ENCODE measurements around the gene RNFT2.

RNFT2 gene

GRCh38 chr12:116697716-116698115 lies 40.4 kb upstream of the RNFT2 start:
- H3K9ac ChIP-seq (ENCODE audit: low read length) = no peak overlapping the region
- no peak for DNase-seq (ENCODE audit: low read depth)
- peaks cover 27% of the 10 kb centered on the region for H3K27me3 ChIP-seq (replicated peaks; ENCODE audit: control insufficient read depth, insufficient read depth, low read length)
- H3K4me3 ChIP-seq (ENCODE audit: low read length) = no peak overlapping the region
- no peaks in the 10 kb centered on the region for H3K36me3 ChIP-seq (ENCODE audit: control insufficient read depth, insufficient read depth, low read length, severe bottlenecking)
- no peaks in the 10 kb centered on the region for H3K9me3 ChIP-seq (ENCODE audit: control insufficient read depth, low read length)
- H3K4me1 ChIP-seq (ENCODE audit: control insufficient read depth, insufficient read depth, low read length) = peaks cover 7% of the 10 kb centered on the region

DNA sequence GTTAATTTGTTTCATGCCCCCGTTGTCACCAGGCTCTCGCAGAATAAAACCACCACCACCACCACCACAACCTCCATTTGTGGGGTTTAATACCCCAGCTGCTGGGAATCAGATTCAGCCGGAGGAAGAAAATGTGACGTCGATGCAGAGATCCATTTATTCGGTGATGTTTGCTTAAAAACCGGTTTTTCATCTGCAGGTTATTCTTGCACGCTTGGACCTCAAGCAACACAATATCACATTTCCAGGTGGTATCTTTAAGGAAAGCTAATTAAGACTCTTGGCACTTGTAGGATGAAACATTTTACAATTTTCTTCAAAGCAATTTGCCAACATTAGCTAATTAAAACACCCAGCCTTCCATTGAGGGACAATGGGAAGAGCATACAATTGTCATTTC lies 40.0 kb upstream of the RNFT2 start:
- H3K9ac ChIP-seq (ENCODE audit: low read length) = no peak overlapping the region
- H3K36me3 ChIP-seq (ENCODE audit: control insufficient read depth, insufficient read depth, low read length, severe bottlenecking) = no peaks in the 10 kb centered on the region
- H3K9me3 ChIP-seq (ENCODE audit: control insufficient read depth, low read length) = no peaks in the 10 kb centered on the region
- H3K4me3 ChIP-seq (ENCODE audit: low read length) = no peak overlapping the region
- H3K4me1 ChIP-seq (ENCODE audit: control insufficient read depth, insufficient read depth, low read length) = peaks cover 7% of the 10 kb centered on the region
- no peak for DNase-seq (ENCODE audit: low read depth)
- H3K27me3 ChIP-seq (replicated peaks; ENCODE audit: control insufficient read depth, insufficient read depth, low read length) = peaks cover 23% of the 10 kb centered on the region

GRCh38 chr12:116698554-116699075 lies 39.5 kb upstream of the RNFT2 start:
- H3K4me3 ChIP-seq (ENCODE audit: low read length) = no peak overlapping the region
- H3K27me3 ChIP-seq (replicated peaks; ENCODE audit: control insufficient read depth, insufficient read depth, low read length) = peaks cover 18% of the 10 kb centered on the region
- H3K9me3 ChIP-seq (ENCODE audit: control insufficient read depth, low read length) = no peaks in the 10 kb centered on the region
- H3K9ac ChIP-seq (ENCODE audit: low read length) = no peak overlapping the region
- peaks cover 2% of the 10 kb centered on the region for H3K4me1 ChIP-seq (ENCODE audit: control insufficient read depth, insufficient read depth, low read length)
- H3K36me3 ChIP-seq (ENCODE audit: control insufficient read depth, insufficient read depth, low read length, severe bottlenecking) = no peaks in the 10 kb centered on the region
- no peak for DNase-seq (ENCODE audit: low read depth)

DNA sequence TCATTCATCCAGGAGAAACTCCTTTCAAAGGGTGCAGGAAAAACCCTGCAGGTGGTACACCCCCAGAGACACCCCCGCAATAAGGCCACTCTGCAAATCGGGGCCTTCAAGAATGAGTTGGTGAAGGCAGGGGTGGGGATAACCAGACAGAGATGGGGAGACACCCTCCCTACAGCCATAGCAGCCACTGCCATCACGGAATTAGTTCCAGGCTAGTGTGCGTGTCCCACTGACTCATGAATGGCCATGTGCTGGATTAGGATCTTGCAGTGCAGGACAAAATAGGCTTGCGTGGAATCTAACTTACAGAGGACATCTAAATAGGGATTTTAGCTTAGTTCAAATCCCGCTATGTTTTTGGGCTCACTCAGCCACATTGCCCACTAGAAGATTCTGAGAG lies 38.0 kb upstream of the RNFT2 start:
- no peak overlapping the region for H3K9ac ChIP-seq (ENCODE audit: low read length)
- no peak overlapping the region for H3K4me3 ChIP-seq (ENCODE audit: low read length)
- peaks cover 4% of the 10 kb centered on the region for H3K27me3 ChIP-seq (replicated peaks; ENCODE audit: control insufficient read depth, insufficient read depth, low read length)
- H3K36me3 ChIP-seq (ENCODE audit: control insufficient read depth, insufficient read depth, low read length, severe bottlenecking) = no peaks in the 10 kb centered on the region
- H3K4me1 ChIP-seq (ENCODE audit: control insufficient read depth, insufficient read depth, low read length) = no peaks in the 10 kb centered on the region
- no peak for DNase-seq (ENCODE audit: low read depth)
- H3K9me3 ChIP-seq (ENCODE audit: control insufficient read depth, low read length) = no peaks in the 10 kb centered on the region

- no peak for DNase-seq (ENCODE audit: low read depth)
- no peak overlapping the region for H3K9ac ChIP-seq (ENCODE audit: low read length)
- H3K4me1 ChIP-seq (ENCODE audit: control insufficient read depth, insufficient read depth, low read length) = no peaks in the 10 kb centered on the region
- H3K4me3 ChIP-seq (ENCODE audit: low read length) = no peak overlapping the region
- no peaks in the 10 kb centered on the region for H3K9me3 ChIP-seq (ENCODE audit: control insufficient read depth, low read length)
- H3K27me3 ChIP-seq (replicated peaks; ENCODE audit: control insufficient read depth, insufficient read depth, low read length) = no peaks in the 10 kb centered on the region
- H3K36me3 ChIP-seq (ENCODE audit: control insufficient read depth, insufficient read depth, low read length, severe bottlenecking) = no peaks in the 10 kb centered on the region
Observed at GRCh38 chr12:116701432-116701831, 36.7 kb upstream of the RNFT2 start.

DNA sequence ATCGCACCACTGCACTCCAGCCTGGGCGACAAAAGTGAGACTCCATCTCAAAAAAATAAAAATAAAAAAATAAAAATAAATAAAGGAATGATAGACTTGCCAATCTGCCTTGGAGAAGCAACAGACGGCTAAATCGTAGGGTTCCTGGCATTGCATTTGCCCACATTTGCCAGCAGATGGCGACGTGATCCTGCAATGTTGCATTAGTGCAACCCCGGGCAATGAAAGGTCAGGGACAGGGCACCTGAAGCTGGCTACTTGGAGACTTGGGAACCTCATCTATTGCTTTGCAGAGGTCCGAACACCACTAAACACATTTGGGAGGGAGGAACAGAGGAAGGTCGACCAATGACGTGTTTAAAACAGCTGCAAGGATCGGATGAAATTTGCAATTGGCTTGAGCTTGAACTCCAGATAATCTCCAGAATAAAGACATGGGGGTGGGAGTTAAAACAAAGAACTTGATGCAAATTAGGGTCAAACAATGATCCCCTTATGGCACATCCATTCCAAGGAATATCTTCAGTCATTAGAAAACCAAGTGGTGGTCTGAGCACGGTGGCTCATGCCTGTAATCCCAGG lies 34.8 kb upstream of the RNFT2 start:
- Histone ChIP-seq H3K9me3 (ENCODE audit: control insufficient read depth, low read length) (no peaks in the 10 kb centered on the region), H3K36me3 (ENCODE audit: control insufficient read depth, insufficient read depth, low read length, severe bottlenecking) (no peaks in the 10 kb centered on the region), H3K4me3 (ENCODE audit: low read length) (no peak overlapping the region), H3K4me1 (ENCODE audit: control insufficient read depth, insufficient read depth, low read length) (no peaks in the 10 kb centered on the region), H3K27me3 (replicated peaks; ENCODE audit: control insufficient read depth, insufficient read depth, low read length) (no peaks in the 10 kb centered on the region), H3K9ac (ENCODE audit: low read length) (no peak overlapping the region)
- peak; percentile 87 for DNase-seq (ENCODE audit: low read depth)

DNA sequence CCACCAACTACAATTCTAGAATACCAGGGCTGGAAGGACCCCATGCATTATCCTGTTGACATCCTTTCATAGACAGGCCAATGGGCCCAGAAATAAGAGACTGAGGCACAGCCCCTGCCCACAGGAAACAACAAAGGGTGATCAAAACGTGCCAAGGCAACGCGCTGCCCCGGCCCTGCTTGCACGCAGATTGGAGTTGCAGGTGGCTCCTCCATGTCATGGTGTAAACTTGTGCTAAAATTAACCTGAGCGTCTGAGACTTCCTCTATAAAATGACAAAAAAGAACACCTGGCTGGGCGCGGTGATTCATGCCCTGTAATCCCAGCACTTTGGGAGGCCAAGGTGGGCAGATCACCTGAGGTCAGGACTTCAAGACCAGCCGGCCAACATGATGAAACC lies 30.4 kb upstream of the RNFT2 start:
- no peaks in the 10 kb centered on the region for H3K36me3 ChIP-seq (ENCODE audit: control insufficient read depth, insufficient read depth, low read length, severe bottlenecking)
- no peak for DNase-seq (ENCODE audit: low read depth)
- peaks cover 10% of the 10 kb centered on the region for H3K27me3 ChIP-seq (replicated peaks; ENCODE audit: control insufficient read depth, insufficient read depth, low read length)
- no peaks in the 10 kb centered on the region for H3K9me3 ChIP-seq (ENCODE audit: control insufficient read depth, low read length)
- H3K9ac ChIP-seq (ENCODE audit: low read length) = no peak overlapping the region
- H3K4me3 ChIP-seq (ENCODE audit: low read length) = no peak overlapping the region
- H3K4me1 ChIP-seq (ENCODE audit: control insufficient read depth, insufficient read depth, low read length) = peaks cover 9% of the 10 kb centered on the region

DNA sequence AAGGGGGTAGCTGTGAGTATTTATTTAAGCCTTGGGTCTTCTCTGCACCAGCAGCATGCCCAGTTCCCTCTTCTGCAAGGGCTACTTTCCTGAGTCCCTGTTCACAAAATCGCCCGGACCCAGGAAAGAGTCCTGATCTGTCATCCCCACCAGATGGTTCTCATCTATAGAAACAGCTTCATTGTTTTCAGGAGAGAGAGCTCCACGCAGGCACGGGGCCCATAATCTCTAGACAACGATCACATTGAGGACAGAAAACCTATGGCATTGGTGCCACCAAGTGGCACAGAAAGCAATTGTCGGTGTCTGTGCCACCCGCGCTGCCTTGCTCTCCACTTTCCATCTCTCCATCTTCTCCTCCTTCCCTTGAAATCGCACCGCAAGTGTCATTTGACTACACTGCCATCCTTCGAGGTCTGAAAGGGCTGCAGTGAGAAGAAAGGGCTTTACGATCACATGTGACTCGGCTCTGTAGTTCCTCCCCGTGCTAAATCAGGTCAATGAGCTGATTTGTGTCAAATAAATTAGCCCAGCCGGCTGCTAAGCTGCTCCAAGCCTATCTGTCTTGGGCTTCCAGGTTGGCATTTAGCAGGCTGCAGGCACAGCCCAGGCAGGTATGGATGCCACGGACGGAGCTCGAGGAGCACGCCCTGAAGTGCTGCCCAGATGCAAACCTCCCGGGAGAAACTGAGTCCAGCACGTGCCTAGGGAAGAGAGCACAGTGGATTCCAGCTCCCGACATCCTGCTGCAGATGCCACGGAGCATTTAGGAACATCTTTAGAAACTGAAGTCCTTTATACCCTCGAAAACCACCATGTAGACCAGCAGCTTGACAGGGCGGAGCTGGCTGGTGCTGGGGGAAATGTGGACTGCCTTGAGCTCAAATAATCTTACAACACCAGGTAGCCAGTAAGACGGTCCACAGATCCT lies 29.0 kb upstream of the RNFT2 start:
- Histone ChIP-seq H3K9me3 (ENCODE audit: control insufficient read depth, low read length) (no peaks in the 10 kb centered on the region), H3K27me3 (replicated peaks; ENCODE audit: control insufficient read depth, insufficient read depth, low read length) (peaks cover 10% of the 10 kb centered on the region), H3K36me3 (ENCODE audit: control insufficient read depth, insufficient read depth, low read length, severe bottlenecking) (no peaks in the 10 kb centered on the region), H3K4me1 (ENCODE audit: control insufficient read depth, insufficient read depth, low read length) (peaks cover 21% of the 10 kb centered on the region), H3K4me3 (ENCODE audit: low read length) (peak overlapping the region; percentile 71), H3K9ac (ENCODE audit: low read length) (peak overlapping the region; percentile 22)
- DNase-seq (ENCODE audit: low read depth) = peak; percentile 85

DNA sequence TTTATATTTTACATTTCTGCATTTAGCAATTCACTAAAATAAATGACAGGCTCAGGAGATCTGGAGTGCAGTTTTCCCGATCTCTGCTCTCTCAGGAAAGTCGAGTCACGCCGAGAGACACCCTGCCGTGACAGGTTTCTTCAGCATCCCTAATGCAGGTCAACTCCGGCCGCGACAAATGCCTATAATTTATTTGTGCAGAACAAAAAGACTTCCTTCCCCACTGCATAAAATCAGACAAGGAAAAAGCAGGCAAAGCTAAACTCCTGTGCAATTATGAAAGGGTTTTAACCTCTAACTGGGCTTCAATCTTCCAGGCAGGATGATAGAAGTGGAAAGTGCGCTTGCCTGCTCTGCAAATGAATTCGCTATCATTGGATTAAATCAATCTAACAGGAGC lies 28.3 kb upstream of the RNFT2 start:
- Histone ChIP-seq H3K4me1 (ENCODE audit: control insufficient read depth, insufficient read depth, low read length) (peaks cover 27% of the 10 kb centered on the region), H3K27me3 (replicated peaks; ENCODE audit: control insufficient read depth, insufficient read depth, low read length) (peaks cover 10% of the 10 kb centered on the region), H3K9ac (ENCODE audit: low read length) (no peak overlapping the region), H3K9me3 (ENCODE audit: control insufficient read depth, low read length) (no peaks in the 10 kb centered on the region), H3K36me3 (ENCODE audit: control insufficient read depth, insufficient read depth, low read length, severe bottlenecking) (no peaks in the 10 kb centered on the region), H3K4me3 (ENCODE audit: low read length) (no peak overlapping the region)
- DNase-seq (ENCODE audit: low read depth) = no peak

GRCh38 chr12:116710370-116711150 lies 27.6 kb upstream of the RNFT2 start:
- no peak overlapping the region for H3K9ac ChIP-seq (ENCODE audit: low read length)
- no peak overlapping the region for H3K4me3 ChIP-seq (ENCODE audit: low read length)
- H3K9me3 ChIP-seq (ENCODE audit: control insufficient read depth, low read length) = no peaks in the 10 kb centered on the region
- DNase-seq (ENCODE audit: low read depth) = no peak
- peaks cover 10% of the 10 kb centered on the region for H3K27me3 ChIP-seq (replicated peaks; ENCODE audit: control insufficient read depth, insufficient read depth, low read length)
- H3K36me3 ChIP-seq (ENCODE audit: control insufficient read depth, insufficient read depth, low read length, severe bottlenecking) = no peaks in the 10 kb centered on the region
- H3K4me1 ChIP-seq (ENCODE audit: control insufficient read depth, insufficient read depth, low read length) = peaks cover 30% of the 10 kb centered on the region

Data from adipocyte (in vitro differentiated cells).